Germinal center (tissue), 1 donor: ENCODE measurements around the gene SLC13A3.

ENCODE experiments used
- DNase-seq: peaks from one replicate; pipeline ENCODE4 v3.0.0; 2012; ENCODE audit warnings: mixed read lengths, low spot score

Gene SLC13A3

DNA sequence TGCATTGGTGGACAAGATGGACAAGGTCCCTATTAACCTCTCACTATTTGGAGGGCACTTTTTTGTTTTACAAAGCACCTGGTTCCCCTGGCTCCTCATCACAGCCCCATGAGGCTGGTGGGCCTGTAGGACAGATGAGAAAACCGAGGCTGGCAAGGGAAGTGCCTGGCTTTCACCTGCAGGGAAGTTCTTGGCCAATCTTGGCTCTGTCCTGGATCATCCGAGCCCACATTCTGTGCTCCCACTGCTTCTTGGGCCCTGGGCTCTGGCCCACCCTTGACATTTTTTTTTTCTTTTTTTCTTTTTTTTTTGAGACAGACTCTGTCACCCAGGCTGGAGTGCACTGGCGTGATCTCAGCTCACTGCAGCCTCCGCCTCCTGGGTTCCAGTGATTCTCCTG is 14.7 kb downstream of the SLC13A3 start:
- no peak for DNase-seq

DNA sequence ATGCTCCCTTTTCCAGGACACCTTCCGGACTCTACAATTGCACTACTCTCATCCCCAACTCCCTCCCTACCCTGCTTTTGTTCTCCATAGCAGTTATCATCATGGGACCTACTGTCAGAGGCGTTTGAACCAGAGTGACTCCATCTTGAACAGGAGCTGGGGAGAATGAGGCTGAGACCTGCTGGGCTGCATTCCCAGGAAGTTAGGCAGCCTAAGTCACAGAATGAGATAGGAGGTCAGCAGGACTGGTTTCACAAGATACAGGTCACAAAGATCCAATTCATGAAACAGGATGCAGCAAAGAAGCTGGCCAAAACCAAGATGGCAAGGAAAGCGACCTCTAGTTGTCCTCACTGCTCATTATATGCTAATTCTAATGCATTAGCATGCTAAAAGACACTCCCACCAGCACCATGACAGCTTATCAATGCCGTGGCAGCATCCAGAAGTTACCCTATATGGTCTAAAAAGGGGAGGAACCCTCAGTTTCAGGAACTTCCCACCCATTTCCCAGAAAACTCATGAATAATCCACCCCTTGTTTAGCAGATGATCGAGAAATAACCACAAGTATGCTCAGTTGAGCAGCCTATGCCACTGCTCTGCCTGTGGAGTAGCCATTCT is 15.6 kb downstream of the SLC13A3 start:
- no peak for DNase-seq

DNA sequence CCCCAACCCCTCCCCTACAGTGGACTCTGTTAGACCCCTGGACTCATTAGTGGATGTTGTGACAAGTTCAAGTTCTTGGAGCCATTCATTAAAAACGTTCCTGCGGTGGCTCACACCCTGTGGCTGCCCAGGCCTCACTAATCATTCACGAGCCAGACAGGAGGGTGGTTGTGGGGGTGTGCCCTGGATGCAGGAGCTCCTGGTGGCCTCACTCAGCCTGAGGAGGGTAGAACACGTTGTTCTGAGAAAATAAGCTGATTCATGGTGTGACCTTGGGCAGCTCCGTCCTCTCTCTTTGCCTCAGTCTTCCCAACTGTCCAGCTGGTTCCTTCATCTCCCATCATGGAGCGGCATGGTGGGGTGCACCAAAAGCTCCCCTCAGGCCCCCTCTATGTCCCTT is 16.7 kb downstream of the SLC13A3 start:
- no peak for DNase-seq

DNA sequence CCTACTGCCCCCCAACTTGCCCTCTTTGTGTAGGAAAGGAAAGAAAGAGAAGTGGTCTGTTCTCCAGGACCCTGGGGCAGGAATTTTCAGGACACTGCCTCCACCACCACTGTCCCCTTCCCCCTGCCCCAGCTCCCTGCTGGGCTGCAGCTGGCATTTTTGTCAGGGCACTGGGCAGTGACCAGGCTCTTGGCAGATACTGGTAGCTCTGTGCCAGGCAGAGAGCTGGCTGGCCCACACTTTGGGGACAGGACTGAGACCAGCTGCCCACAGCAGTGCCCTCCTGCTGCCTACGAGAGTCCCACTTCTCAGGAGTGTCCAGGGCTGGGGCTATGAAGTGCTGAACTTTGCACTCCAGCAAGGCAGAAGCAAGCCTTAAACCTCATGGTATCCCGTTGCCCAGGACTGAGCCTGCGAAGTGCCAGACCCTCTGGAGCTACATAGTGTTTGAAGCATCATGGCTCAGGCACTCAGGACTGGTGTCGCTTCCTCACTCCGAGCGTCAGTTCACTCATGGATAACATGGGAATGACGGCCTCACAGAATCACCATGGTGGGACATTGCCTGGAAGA is 19.3 kb downstream of the SLC13A3 start:
- no peak for DNase-seq

DNA sequence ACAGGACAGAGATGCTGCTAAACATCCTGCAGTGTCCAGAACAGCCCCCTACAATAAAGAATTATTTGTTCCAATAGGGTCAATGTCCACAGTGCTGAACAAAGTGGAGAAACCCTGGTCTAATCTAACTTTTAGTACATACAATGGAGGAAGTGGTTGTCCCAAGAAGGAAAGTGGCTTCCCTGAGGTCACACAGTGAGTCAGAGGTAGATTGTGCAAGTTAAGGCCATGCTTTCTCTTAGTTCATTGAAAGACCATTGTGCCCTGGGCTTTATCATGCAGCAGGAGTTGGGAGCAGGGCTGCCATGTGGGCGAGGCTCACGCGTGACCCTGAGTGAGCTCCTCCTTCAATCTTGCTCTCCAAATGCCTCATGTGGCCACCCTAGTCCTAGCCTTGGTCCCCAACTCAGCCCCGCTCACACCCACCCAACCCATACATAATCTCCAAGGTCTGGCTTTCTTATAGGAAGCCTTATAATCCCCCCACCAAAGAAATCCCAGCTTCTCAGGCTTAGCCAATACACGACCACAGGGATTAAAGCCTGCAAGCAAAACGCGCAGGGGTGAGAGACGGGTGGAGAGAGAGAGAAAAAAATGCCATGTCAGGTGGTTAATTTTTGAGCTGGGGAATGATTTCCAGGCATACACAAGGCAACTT is 19.9 kb downstream of the SLC13A3 start:
- no peak for DNase-seq

DNA sequence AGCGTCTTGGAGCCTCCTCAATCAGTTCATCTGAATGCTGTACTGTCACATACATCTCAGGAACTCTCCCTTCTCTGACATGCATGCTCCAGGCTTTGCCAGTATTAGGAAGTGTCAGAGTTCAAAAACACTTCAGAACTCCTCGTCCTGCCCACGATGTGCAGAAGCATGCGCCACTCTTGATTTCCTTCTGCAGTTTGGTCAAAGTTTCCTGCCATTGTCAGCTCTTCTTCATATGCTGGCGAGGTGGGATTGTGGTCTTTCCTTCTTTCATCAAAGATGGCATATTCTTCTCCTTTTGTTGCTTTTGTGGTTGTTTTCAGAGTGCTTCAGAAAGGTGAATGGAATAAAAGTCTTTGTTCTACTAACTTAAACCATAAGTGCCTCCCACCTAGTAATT is 21.0 kb downstream of the SLC13A3 start:
- no peak for DNase-seq

DNA sequence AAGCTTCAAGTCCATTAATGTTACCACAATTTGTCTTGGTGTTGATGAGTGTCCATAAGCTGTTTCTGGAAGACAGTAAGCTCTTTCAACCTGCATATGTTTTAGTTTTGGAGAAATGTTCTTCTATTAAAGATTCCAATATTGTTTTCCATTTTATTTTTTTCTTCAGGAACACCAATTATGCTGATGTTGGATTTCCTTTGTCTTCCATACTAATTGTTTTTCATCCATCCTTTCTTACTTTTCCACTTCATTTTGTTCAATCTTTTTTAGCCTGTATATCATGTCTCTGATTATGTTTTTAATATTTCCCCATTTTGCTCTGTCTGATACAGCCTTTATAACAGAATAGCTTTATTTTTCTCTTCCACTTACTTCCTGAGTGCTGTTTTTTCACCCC is 21.9 kb downstream of the SLC13A3 start:
- DNase-seq = no peak

DNA sequence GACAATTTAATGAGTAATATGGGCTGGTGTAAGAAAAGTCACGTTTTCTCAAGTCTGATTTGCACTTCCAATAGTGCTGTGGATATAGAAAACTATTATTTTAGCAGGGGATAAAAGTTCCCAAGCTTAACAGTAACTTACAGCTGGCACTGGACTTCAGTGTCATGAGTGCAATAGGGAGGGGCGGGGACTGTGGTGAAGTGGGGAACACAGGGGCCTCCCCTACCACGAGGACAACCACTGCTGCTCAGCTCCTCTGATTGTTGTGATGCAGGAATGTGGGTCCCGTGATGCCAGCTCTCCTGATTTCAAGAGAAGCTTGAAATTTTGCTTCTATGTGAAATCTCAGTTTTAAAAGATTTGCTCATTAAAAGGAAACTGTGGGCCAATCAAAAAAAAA is 24.0 kb downstream of the SLC13A3 start:
- DNase-seq = no peak

DNA sequence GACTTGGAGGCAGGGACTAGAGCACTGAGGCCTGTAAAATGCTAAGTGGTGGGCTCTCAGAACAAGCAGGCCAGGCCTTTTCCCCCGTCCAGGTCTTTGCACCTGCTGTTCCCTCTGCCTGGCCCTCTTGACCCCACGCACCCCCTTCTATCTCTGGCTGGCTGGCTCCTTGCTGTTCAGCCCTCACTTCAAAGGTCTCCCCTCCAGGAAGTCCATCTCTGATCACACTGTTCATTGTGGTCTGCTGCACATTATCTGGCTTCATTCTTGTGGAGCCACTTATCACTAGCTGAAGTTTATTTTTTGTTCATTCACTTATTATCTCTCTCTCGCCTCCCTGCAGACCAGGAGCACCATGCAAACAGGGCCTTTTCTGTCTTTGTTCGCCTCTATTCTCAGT is 24.5 kb downstream of the SLC13A3 start:
- DNase-seq = no peak

DNA sequence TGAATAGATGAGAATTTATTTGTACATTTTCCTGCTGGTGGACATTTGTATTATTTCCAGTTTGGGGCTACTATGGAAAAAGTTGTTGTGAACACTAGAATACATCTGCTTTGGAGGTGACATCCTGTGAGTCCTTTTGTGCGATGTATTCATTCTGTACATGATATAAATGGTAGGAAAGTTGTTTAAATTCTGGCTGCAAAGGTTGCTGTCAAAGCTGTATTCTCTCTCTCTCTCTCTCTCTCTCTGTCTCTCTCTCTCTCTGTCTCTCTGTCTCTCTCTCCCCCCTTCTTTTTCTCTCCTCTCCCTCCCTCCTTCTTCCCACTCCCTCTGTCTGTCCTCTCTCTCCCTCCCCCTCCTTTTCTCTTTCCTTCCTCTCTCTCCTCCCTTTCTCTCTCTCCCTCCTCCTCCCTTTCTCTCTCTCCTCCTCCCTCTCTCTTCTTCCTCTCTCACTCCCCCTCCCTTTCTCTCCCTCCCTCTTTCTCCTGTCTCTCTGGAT is 25.3 kb downstream of the SLC13A3 start:
- no peak for DNase-seq

DNA sequence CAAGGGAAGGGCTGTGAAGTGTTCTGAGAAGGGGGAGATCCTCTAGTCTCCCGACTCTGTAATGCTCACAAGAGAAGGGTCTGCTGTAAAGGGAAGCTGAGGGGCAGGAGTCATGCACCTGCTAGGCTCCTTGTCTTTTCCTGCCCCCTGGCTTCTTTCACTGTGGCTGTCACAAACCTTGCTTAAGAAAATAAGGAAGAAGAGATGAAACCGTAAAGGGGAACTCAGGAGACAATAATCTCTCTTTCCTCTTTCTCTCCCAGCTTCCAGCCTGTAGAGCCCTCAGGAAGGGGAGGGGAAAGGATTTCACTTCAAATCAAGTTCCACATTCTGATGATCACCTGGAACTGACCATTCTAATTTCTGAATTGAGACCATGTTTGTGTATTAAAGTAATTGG is 26.3 kb downstream of the SLC13A3 start:
- no peak for DNase-seq

DNA sequence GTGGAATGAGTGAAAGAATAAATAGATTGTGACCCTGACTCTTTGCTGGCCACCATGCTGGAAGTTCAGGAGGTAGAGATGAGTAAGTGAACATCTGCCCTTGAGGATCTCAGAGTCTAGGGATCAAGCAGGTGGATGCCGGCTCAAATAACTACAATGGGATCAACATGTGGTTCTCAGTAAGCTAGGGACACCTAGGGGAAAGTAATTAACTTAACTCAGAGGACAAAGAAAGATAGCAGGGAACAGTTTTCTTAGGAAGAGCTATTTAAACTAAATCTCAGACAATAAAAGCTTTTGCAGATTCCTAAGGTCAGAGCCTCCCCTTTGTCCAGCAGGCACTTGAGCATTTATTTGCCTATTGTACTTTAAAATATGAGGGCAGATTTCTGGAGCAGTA is 29.1 kb downstream of the SLC13A3 start:
- DNase-seq = no peak

DNA sequence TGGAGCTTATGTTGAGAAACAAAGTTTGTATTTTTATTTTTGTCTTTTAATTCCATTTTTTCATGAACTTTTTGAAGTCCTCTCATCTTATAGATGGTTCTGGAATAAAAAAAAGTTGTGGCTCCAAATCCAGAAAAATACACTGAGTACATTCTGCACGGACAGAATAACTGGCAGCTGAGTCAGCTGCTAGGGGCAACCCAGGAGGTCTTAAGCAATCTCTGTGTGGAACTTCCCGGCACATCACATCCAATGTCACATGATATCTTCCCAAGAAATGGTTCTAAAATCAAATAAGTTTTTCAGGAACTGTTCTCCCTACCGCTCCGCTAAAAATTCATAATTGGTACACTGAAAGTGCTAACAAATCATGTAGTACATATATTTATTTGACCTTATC is 29.8 kb downstream of the SLC13A3 start:
- no peak for DNase-seq

DNA sequence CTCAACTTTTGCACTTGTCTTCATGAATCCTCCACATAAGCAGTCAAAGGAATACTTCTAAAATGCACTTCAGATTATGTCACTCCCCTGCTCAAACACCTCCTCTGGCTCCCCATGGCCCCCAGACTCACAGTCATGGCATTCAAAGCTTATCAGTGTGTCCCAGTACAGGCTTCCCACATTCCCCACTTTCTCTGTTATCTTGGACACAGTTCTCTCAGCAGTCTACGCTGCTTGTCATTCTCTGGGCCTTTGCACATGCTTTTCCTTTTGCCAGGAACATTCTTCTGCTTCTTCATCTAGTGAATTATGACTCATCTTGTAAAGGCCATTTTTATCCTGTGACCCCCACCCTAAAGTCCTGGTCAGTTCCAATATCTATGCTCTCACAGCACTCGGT is 31.8 kb downstream of the SLC13A3 start:
- no peak for DNase-seq

DNA sequence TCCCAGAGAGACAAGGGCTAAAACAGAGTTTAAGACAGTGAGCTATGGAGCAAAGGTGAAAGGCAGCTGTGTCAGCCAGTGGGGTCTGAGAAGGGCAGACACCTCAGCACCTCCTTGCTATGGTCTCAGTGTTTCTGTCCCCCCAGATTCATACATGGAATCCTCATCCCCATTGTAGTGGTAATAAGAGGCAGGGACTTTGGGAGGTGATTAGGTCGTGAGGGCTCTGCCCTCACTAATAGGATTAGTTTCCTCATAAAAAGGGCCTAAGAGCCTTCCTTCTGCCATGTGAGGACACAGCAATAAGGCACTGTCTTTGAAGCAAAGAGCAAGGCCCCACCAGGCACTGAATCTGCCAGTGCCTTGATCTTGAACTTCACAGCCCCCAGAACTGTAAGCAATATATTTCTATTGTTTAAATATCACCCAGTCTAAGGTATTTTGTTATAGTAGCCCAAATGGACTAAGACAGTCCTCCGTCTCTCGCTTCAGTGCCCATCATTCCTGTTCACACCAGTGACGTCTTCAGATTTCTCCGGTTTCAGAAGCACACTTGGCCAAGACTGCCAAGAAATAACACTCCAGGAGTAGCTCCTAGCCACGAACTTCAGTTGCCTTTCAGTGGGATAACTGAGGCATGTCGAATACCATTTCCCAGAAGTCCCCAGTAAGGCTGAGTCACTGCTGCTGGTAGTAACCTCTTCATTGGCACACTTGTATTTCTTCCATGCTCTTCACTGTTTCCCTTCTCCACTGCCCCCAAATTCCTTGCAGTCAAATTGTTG is 32.8 kb downstream of the SLC13A3 start:
- DNase-seq = no peak

DNA sequence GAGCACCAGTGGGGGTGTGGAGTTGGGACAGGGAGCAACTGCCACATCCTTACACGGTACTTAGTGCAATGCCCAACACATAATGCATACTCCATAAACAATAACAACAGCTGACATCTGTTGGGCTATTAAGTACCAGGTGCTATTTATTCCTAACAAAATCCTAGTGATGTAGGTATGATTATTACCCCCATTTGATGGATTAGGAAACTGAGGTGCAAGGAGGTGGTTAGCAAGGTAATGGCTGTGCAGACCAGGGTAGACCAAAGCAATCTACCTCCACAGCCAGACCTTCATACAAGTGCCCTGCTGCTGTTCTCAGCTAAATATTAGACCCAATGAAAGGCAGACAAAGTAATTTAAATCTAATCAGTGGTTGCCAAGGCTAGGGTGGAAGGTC is 36.8 kb downstream of the SLC13A3 start:
- no peak for DNase-seq

DNA sequence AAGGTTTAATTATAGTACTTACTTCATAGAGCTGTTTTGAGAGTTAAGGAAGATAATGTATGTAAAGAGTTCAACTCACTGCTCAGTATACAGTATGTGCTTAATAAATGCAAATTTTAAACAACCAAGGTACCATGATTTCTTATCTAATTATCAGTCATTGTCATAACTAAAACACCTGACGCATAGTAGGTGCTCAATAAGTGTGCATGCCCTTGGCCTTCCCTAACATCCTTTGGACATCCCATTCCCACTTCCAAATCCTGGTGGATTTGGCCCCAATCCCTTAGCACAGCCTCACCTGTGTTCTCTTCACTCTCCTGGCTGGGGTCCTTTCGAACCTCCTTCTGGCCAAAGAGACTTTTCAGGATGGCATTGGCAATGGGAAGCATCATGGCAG is 41.1 kb downstream of the SLC13A3 start:
- no peak for DNase-seq

DNA sequence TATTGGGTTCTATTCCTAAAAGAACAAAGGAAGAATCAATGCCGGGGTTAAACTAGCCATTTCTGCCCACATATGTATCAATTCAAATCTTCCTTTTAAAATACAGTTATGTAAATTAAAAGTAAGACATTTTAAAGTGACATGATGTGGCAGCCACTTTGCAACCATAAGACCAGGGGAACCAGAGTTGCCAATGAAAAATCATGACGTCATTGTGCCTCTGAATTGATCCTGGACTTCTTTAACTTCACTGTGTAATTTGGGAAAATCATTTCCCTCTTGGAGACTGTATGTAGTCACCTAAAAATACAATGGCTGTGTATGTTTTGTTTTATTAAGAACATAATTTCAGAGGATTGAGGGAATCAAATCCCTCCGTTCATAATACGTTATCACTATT is 42.2 kb downstream of the SLC13A3 start:
- no peak for DNase-seq

DNA sequence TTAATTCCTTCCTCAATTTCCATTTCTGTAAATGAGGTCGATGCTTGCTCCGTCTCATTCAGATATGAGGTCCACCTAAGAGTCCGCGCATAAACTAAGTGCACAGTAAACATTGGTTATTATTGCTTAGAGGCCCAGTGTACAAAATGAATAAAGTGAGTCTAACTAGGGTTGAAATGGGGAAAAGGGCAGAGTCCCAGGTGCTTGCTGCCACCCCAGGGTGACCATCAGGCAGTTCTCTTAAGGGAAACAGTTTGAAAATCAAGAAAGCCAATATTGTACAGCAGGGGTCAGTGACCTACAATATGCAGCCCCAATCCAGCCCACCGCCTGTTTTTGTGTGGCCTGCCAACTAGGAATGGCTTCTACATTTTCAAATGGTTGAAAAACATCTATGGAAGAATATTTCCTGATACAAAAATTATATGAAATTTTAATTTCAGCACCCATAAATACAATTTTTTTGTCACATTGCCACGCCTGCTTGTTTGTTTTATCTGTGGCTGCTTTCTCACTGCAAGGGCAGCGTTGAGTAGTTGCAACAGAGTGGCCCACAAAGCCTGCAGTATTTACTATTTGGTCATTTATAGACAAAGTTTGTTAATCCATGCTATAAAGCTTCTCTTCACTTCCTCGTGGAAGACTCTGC is 43.3 kb downstream of the SLC13A3 start:
- DNase-seq = no peak

DNA sequence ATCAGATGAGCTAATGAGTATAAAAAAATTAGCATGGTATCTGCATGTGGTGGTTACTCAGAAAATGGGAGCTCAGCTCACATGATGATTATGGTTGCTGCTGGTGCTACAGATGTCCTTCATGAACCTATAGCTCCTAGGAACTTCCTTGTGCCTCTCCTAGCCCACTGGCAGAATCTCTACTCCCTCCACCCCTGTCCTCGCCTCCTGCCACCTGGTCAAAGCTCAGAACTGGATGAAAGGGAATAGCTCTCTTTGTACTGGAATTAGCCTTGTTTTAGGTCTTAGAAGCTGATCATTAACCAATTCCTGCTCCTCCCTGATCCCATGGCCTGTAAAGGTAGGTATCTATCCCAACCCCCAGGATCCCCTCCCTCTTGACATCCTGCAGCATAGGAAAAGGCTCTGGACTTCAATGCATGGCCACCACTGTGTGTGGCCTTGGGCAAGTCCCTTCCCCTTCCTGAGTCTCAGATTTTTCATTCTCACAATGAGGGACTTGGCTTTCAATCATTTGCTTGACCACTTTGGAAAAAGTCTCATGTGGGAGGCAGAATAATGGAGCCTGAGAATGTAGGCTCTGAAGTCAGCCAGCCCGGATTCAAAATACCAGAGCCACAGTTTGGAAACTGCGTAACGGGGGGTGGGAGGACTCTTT is 43.9 kb downstream of the SLC13A3 start:
- DNase-seq = no peak

DNA sequence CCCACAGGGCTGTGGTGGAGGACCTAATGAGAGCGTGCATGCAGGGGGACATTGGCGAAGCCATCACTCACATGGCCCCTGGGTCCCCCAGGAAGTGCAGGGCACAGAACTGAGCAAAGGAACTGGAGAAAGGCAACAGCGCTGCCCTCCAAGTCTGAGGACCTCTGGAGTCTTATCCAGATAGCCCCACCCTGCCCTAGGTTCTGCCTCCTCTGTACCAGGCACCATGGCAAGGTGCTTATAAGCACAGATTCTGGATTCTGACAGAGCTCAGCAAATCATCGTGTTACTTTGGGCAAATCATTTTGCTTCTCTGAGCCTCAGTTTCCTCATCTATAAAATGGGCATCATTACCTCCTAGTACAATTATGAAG is 44.5 kb downstream of the SLC13A3 start:
- no peak for DNase-seq
